EH (cell line): ENCODE results near the gene PRRX2.
"Not testable (repeated sequence)": the region's sequence is repeated elsewhere in the genome, so short reads cannot be mapped to it uniquely, and the experiment has no call there.

Experiments used
- DNase-seq: peaks from one replicate; pipeline ENCODE4 v3.0.0-alpha.2; 2015; ENCODE audit warnings: low read depth

PRRX2 gene

GRCh38 chr9:129654554-129655040, 10.8 kb upstream of the PRRX2 start:
- DNase-seq, result no peak

- no peak for DNase-seq
Observed at GRCh38 chr9:129655154-129655553, 10.3 kb upstream of the PRRX2 start.

DNA sequence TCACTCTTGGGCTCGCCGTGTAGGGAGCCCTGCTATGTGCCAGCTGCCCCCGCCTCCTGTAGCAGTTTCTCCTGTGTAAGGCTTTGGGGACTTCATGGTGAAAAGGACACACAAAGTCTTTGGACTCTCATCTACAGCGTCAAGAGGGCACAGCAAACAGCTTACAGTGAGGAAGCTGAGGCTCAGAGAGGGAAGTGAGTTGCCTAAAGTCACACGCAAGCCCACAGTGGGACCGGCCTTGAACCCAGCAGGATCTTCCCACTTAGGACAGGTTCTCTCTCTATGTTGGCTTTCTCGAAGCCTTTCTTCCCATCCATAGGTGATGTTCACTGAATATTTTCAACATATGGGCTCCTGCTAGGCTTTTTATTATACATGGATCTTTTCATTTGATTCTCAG, 9.8 kb upstream of the PRRX2 start:
- DNase-seq, result no peak

DNA sequence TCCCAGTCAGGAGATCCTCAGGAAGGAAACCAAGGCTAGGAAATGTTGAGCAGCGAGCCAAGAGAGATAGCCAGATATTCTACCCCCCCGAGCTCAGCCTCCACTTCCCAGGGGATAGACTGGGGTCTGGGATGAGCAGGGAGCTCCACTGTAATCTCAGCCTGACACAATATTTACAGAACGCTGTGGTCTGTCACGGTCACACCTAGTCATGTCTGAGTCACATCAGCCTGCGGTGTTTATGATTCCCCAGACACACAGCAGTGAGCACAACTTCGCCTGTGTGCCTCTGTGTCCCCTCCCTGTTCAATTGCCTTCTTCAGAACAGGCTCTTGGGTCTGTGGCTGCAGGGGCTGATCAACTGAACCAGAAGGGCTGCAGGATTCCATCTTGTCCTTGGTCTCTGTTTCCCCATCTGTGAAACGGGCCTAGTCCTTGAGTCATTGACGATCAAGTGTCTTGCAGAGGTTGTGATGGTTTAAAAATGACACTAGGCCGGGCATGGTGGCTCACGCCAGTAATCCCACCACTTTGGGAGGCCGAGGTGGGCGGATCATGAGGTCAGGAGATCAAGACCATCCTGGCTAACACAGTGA, 8.6 kb upstream of the PRRX2 start:
- peak; percentile 85 for DNase-seq

- no peak for DNase-seq
Observed at GRCh38 chr9:129661029-129661428, 4.4 kb upstream of the PRRX2 start.

- DNase-seq, result not testable (repeated sequence)
Observed at GRCh38 chr9:129662239-129662638, 3.2 kb upstream of the PRRX2 start.

DNA sequence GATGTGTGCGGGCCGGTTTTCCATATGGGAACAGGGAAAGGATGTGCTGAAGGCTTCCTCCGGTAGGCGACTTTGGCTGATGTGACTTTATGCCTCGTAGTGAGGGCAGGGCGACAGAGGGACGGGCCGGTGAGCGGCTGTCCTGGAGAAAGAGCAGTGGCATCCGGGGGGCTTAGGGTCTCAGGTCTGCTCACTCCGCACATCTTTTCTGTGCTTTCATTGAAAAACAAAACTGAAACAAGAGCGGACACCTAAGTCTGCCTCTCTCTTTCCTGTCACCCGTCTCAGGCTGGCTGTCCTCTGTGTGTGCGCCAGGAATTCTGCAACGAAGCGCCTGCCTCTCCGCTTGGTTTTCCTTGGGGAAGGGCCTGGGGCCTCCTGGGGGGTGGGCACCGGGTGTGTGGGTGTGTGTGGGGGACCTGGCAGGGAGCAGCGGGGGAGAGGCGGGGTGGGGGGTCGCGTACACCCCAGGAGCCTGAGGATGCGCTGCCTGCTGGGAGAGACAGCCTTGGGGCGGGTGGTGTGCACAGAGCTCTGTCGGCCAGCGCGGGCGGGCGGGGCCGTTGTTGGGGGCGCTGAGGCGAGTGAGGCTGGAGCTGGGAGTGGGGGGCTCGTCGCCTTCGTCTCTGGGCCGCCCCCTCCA, 580 bp upstream of the PRRX2 start:
- peak; percentile 41 for DNase-seq

GRCh38 chr9:129665814-129666520, 520 bp downstream of the PRRX2 start:
- DNase-seq, result peak; percentile 33

GRCh38 chr9:129666575-129666974, 1.1 kb downstream of the PRRX2 start:
- DNase-seq, result no peak

DNA sequence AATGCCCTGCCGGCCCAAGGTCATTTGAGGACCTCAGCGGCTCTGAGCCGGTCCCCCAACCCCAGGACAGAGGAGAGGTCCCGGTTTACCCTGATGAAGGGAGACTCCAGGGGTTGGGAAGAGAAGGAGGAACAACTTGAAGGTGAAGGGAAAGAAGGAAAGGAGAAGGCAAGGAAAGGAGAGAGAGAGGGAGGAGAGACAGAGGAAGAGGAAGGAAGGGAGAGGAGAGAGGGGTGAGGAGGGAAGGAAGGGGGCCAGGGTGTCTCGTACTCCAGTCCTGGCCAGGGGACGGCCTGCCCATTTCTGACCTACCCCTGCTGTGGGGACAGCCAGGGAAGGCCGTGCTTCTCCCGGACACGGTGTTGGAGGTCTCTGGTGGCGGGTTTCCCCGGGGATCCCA, 1.9 kb downstream of the PRRX2 start:
- DNase-seq, result no peak

GRCh38 chr9:129667850-129668249, 2.4 kb downstream of the PRRX2 start:
- no peak for DNase-seq

- DNase-seq, result peak; percentile 94
Observed at GRCh38 chr9:129669141-129669718, 3.8 kb downstream of the PRRX2 start.

DNA sequence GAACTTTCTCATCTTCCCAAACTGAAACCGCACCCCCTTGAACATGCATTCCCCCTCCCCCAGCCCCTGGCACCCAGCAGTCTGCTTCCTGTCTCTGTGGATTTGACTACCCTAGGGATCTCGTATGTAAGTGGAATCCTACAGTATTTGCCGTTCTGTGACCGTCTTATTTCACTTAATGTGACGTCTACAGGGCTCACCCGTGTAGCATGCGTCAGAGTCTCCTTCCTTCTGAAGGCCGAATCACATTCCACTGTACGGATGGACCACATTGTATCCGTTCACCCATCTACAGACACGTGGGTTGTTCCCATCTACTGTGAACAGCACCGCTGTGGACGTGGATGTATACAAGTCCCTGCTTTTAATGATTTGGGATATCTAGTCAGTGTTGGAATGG, 4.5 kb downstream of the PRRX2 start:
- DNase-seq, result no peak

- no peak for DNase-seq
Observed at GRCh38 chr9:129671065-129671464, 5.6 kb downstream of the PRRX2 start.

- no peak for DNase-seq
Observed at GRCh38 chr9:129671519-129671918, 6.1 kb downstream of the PRRX2 start.

DNA sequence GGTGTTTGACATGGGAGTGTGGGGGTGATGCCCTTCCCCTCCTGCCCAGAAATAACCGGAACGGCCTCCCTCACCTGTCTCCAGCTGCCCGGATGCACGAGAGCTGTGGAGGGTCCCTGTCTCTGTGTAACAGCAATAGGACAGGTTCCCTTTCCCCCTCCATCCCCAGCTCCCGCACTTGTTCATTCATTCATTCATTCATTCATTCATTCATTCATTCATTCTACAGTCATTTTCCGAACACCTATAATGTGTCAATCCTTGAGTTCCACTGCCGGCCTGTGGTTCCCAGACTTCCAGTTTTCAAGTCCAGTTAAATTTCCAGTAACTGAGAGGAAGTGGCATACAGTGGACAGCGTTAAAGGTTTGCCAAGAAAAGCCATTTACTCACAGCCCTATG, 7.3 kb downstream of the PRRX2 start:
- no peak for DNase-seq

DNA sequence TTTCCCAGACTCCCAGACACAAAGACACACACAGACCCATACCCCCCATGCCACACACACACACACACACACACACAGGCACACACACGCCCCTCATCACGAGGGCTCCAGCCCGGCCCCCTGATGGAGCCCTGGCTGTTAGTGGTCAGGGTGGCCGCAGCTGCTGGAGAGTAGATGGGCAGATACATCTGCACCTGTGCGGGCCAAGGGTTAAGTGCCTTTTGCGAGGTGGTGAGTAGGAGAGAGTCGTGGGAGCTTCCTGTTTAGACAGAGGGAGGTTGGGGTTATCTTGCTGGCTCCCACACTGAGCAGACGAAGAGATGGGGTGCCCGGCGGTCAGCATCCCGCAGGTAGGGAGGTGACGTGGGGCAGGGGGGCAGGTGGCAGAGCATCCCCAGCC, 8.2 kb downstream of the PRRX2 start:
- DNase-seq, result no peak

DNA sequence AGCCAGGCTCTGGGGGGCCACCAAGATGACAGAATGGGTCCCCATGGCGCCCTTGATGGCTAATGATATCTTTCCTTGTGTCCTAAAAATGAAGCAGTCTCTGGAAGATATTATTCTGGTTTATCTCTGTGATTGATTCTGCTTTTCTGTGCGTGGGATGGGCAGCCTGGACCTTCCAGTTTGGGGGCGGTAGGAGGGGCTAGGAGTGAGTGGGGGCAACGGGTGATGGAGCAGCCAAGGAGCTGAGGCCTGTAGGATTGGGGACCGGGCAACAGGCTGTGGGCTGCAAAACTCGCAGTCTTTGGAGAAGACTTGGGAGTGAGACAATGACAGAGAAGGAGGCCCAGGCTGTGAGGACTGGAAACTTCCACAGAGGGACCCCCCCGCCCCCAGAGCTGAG, 8.8 kb downstream of the PRRX2 start:
- DNase-seq, result no peak

DNA sequence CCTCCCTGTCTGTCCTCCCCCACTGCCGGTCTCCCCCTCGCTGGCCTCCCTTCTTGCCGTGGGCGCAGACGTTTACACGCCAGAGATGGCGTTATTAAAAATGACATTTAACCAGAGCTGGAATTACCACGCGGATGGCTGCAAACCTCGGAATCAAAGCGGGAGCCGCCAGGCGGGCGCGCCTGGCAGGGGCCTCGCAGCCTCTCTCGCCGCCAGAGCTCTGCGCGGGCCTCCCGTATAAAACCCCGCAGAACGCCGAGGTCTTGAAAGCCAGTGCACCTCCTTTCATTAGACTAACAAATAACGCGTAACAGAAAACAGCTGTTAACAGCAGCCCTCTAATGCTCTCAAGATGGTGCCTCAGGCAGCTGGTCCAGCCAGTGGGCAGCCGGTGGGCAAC, 10.2 kb downstream of the PRRX2 start:
- DNase-seq, result no peak

DNA sequence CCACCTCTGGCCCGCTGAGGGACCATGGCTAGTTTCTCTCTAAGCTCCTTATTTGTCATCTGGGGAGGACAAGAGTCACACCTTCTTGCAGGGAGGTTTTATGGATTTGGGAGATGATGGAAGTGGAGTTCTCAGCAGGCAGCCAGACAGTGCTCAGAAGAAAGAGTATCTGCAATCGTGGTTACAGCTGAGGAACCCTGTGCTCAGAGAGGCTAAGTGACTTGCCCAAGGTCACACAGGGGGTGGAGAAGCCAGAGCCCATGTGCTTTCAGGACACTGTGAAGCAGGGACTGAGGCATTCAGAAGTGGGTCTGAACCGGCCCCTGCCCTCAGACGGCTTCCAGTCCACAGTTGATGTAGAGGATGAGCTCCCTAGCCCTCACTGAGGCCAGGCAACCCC, 10.8 kb downstream of the PRRX2 start:
- no peak for DNase-seq

GRCh38 chr9:129676975-129677374, 11.5 kb downstream of the PRRX2 start:
- DNase-seq, result peak; percentile 38

DNA sequence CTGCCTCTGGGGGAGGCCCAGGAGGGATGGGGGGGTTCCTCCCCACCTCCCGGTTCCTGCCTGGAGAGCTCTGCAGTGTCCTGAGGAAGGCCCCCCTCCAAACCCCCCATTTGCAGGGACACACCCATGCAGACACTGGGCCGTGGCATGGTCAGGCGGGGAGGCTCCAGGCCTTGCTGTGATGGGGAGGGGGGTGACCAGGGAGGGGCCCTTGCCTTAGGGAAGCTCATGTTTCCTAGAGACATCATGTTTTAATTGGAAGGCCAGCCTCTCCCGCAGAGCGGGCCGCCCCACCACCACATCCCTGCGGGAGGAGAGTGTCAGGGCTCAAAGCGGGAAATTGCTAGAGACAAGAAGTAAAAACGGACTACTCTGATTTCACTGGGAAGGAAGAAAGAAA, 12.0 kb downstream of the PRRX2 start:
- DNase-seq, result no peak

DNA sequence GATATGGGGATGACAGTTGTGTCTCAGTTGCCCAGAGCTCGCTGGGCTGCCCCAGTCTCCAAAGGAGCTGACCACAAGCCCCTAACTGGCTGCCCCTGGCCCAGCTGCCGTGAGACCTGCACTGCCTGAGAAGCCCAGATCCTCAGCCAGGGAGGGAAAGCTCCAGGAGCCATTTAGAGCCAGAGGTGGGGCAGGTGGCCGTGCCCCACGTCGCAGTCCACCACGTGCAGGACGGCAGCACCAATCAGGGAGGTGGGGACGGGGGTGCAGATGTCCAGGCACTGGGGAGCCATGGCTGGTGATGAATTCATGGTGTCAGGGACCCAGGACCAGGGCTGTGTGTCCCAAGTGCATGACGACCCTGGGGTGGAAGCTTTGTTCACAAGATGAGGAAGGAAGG, 13.4 kb downstream of the PRRX2 start:
- no peak for DNase-seq
